HG03558 (cell line): ENCODE data around the gene AUTS2.
"Not testable (repeated sequence)": the region's sequence is repeated elsewhere in the genome, so short reads cannot be mapped to it uniquely, and the experiment has no call there.

Experiments used
- ATAC-seq: cut with Tn5 transposase; IDR thresholded peaks from one replicate; pipeline ENCODE4 v1.9.1; 2021; ENCODE audit warnings: moderate number of reproducible peaks; ENCODE audit not compliant: unreplicated experiment; ENCODE audit errors: extremely low read depth

The AUTS2 gene

DNA sequence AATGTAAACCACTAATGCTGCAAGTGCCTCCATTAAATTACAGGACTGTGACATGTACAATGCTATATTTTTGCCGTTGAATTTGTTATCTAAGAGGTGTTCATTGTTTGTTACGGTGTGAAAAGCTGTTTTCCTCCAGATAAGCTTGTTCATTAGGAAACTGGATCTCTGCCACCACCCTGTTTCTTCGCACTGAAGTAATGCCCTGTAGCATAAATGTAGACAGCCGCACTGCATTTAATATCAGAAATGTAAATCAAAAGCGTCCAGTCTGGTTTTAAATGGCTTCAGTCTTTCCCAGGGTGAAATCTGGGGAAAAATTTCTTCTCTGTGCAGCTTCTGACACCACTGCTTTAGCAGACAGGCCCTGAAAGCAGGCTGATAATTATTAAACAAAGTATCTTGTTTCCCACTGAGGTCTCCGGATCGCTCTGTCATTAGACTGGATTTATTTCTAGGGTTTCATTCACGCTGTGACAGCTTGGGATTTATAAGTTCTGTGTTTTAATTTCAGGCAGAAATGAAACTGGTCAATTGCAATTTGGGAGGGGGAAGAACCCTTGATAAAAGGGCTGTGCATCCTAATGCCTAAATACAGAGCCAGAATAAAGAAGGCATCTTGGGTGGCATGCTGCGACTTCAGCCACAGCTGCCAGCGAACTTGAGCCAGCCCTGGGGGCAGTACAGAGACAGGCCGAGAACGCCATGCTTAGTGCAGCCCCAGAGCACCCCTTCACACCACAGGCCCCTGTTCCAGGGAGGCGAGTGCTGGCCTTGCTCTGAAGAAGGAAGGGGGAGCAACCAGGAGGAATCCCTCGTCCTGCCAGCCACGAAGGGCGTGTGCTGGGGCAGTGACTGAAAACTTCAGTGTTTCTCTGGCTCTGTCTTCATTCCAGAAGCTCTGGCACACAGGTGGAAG lies 985.9 kb downstream of the AUTS2 start:
- no peak for ATAC-seq

DNA sequence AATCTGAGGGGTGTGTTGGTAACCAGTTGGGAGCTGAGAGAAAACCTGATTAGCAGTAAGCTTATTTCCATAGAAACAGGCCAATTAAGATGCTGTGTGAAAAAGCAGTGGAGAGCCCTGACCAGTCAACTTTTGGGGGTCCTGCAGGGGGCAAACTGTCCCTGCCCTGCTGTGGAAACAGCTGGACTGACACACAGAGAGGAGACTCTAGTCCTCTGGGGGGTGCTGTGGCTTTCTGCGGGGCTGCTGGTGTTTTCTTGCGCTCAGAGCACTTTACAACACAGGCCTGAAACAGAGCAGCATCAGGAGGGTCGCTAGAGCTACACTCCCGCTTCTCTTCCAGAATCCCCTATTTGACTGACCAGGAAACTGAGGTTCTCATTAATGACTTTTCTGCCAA lies 986.8 kb downstream of the AUTS2 start:
- ATAC-seq, result no peak

DNA sequence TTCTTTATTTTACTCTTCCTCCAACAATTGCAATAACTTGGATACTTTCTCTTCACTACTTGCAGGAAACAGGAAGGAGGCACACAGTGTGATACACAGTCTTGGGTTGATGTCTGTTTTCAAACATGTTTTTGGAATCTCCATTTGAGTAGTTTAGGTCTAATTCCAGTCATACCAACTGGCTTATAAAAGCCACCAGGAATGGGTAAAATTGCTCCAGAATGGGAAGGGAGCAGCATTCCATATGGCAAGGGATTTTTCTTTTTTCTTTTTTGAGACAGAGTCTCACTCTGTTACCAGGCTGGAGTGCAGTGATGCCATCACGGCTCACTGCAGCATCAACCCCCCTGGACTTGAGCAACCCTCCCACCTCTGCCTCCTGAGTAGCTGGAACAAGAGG lies 988.5 kb downstream of the AUTS2 start:
- ATAC-seq, result no peak

DNA sequence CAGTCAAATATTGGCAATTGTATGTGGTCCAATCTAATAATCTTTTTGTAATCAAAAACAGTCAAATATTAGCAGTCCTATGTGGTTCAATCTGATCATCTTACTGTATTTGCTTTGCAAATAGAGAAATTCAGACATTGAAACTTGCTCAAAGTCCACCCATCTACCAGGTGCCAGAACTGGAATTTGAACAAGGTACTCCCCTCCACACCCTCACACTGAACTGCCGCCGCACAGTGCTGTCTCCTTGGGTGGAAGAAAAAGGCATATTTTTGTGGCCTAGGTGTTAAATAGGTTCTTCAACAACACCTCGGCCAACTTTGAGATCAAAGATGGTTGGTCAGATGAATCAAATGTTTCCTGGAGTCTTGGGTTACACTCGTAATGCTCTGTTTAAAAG lies 989.5 kb downstream of the AUTS2 start:
- no peak for ATAC-seq

DNA sequence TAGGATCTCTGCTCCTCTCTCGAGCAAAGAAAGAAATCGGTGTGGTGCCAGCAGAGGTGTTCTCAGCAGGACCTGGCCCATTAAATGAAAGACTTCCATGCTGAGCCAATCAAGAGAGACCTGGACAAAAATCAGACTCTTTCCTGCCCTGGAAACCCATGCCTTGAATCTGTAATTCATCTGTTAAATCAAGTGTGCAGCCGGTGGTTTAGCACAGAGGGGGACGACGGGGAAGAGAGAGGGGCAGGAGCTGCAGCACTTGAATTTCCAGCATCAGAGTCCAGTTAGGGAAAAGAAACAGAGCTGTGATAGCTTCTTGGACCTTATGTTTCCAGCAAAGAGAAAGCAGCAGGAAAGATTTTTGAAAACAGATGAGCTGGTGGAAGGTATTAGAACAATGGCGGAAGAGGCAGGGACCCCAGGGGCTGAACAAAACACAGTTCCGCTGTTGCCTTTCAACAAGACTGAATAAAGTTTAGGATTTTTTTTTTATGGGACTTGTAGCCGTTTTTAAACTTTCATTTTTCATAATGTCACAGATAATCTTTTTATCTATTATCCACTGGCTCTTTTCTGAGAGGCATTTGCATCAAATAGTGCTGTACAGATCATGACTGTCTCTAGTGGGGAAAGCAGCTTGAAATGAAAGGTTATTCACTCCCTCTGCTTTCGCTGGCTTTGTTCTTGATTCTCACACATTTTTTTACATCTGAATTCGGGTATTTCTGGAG lies 990.1 kb downstream of the AUTS2 start:
- no peak for ATAC-seq

DNA sequence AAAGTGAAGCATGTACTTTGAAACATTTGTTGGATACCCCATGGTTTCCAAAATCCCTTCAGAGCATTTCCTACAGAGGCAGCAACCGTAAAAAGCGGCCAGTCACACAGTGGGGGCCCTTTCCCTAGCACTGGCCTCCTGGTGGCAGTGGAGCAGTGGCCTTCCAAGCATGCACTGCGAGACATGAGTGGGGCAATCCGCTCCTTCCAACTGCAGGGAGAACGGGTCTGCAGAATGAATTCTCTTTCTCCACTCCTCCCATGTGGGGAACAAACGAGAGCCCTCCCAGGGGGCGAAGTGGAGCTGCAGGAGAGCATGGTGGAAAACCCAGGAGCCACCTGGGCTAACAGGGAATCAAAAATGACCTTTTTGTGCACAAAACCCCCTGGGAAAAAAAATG lies 990.7 kb downstream of the AUTS2 start:
- ATAC-seq, result no peak

DNA sequence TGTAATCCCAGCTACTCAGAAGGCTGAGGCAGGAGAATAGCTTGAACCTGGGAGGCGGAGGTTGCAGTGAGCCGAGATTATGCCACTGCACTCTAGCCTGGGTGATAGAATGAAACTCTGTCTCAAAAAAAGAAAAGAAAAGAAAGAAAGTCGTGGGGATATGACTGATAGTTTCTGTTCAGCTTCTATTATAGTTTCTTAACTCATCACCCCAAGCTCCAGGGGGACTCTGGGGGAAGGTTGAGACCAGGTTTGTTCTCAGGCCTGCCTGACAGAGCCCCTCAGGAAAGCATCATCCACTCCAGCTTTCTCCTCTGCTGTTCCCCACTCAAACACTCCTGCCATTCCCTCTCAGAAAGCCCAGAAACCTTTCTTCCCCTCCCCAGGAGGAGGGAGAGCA lies 991.3 kb downstream of the AUTS2 start:
- no peak for ATAC-seq

DNA sequence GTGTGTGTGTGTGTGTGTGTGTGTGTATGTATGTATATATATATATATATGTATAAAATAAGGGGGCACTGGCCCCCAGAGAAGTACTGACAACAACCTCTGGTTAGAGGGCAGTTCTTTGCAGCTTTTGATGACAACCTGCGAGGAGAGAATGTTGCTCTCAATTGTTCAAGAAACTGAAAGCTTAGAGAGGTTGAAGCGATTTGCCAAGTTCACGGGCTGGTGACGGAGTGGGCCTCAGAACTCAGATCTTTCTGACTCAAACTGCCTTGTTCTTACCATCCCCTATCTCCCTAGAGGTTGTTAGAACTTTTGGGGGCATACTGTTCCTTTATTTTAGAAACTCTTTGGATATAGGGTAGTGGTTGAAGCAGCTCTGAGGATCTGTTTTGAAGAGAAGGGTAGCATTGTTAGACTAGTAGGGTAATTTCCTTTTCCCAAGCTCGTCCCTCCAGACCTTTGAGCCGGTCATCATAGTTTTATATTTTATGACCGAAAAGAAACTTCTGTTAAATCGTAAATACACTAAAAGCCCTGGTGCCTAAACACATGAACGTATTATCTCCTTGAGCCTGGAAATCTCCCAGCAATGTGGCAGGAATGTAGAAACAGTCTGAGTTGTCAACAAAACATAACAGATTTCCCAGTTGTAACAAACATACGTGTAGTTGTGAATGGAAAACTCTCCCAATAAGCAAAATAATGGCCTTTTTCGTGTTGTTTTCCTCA lies 992.0 kb downstream of the AUTS2 start:
- ATAC-seq, result no peak

DNA sequence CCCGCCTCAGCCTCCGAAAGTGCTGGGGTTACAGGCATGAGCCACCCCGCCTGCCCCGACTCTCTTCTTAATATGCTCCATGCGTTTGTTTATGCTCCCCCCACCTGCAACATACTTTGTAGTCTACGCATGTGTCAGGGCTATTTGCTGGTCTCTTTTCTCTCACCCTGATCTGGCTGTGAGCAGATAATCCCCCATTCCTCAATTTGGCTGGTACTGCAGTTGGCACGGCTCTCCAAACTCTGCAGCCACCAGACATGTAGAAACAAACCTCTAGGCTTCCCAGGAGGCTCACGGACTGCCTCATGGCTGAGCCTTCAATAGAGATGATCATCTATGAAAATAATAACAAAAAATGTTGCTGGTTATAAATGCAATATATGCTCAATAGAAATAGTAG lies 993.4 kb downstream of the AUTS2 start:
- ATAC-seq, result no peak

DNA sequence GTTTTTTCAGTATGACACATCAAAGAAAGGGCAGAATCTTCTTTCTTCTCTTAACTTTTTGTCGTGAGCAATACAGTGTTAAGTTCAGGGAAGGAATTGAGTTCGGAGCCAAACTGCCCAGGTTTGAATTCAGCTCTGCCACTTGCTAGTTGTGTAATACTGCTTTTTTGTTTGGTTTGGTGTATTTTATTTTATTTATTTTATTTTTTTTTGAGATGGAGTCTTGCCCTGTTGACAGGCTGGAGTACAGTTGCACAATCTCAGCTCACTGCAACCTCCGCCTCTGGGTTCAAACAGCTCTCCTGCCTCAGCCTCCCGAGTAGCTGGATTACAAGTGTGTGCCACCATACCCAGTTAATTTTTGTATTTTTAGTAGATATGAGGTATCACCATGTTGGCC lies 993.9 kb downstream of the AUTS2 start:
- no peak for ATAC-seq

DNA sequence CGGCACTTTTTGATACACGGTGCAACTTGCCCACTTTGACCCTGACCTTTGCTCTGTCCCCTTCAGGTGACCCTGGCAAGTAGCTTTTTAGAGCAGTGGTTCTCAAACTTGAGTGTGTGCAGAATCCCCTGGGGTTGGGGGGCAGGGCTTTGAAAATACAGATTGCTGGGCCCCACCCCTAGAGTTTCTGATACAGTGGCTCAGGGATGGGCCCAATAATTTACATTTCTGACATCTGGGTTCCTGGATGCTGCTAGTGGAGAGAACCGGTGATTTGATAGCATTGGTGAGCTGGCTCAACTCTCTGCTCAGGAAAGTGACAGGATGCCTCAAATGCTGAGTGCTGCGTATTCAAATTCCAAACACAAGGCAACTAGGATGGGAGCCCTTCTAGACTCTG lies 995.9 kb downstream of the AUTS2 start:
- ATAC-seq, result no peak

DNA sequence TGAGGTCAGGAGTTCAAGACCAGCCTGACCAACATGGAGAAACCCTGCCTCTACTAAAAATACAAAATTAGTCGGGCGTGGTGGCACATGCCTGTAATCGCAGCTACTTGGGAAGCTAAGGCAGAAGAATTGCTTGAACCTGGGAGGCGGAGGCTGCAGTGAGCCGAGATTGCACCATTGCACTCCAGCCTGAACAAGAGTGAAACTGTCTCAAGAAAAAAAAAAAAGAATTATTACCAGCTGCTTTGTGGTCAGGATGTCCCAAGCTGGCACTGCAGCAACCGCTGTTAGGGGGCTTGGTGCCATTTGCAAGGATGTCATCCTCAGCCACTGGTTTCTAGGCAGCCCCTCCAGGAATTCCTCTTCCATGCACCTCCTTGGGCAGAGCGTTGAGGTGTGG lies 996.6 kb downstream of the AUTS2 start:
- not testable (repeated sequence) for ATAC-seq

DNA sequence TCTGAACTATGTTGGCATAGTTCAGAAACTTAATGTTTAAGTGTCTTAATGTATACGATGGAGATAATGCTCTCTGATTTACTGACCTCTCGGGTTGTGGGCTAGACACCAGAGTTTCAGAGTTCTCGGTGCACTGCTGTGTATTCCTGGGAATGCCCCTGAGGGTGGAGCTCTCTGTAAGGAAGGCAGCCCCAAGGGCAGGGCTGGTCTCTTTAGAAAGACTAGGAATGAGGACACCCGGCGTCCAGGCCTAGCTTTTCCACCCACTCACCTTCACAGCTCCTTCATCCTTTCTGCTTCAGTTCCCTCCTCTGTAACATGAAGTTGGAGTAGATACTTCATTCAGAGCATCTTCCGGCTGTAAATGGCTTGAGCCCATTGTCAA lies 997.1 kb downstream of the AUTS2 start:
- no peak for ATAC-seq

DNA sequence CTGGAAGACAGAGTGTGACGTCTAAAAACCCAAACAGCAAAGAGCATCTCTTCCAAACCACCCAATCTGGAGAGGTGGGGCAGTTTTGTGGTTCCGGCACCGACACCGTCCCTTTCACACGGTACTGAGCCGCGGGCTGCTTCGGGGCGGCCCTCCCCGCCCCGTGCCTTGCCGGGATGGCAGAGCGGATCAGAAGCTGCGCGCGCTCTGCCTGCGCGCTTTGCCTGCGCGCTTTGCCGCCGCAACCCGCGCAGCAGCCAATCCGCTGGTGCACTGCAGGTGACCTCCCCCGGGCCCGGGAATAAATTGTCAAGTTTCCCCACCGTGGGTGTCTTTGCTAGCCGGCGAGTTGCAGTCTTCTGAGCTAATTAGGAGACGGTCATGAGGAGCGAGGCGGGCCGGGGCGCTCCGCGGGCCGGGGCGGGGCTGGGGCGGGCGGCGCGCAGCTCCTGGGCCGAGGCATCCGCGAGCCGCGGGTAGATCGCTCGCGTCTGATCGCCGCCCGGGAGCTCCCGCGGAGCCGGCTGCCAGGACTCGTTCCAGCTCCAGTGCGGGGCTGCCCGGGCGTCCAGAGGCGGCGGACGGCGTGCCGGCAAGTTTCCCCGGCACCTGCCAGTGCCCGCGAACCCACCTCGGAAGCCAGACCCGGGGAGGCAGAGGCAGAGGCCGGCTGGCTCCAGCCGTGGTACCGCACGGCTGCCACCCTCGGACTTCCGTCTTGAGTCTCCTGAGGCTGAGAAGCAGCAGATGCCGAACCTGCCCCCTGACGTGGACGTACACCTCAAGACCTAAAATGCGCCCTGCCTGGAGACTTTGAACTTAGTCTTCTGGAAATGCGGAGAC lies 997.7 kb downstream of the AUTS2 start:
- no peak for ATAC-seq

DNA sequence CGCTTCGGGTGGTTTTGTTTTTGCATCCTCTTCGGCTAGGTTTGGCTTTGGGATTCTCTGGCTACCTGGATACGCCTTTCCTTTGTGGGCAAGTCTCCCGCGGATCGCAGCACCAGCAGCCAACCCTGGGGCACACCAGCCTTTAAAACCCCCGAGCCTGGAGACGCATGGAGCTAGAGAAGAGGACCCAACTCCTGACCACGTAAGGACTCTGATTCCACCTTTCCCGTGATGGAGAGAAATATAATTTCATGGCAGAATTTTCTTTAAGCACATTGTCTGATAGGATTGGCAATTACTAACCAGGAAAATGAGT lies 998.3 kb downstream of the AUTS2 start:
- ATAC-seq, result no peak

DNA sequence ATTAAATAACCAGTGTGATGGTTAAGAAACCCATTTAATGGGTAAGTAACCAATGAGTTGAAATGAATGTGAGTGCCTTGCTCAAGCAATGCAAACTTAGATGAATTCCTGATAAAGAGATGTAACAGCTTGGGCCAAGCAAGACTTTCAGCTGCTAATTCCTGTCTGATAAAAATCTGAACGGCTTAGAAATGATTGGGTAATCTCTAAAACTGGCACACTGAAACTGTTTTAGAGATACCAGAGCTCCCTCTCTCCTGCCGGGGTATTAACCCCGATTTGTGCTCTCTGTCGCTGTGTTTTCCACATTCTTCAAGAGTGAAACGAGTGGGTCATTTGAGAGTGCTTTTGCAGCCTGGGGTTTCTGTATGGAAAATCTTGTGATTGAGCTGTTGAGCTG lies 998.8 kb downstream of the AUTS2 start:
- no peak for ATAC-seq

DNA sequence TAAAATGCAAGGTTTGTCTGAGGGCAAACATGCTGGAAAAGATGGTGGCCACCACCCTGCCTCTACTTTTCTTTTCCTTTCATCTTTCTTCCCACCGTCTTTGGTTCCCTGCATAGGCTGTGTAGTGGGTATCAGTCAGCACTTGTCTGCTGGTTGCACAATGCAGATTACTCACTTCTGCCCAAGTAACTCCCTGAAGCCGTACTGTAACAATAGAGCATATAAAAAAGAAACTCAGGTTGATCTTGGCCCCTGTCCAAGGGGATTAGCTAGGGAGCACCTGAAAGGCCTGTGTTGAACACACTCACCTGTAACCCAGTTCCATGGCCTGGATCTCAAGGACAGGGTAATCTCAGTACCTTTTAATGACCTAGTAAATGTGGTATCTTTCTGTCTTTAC lies 1000.7 kb downstream of the AUTS2 start:
- ATAC-seq, result no peak

DNA sequence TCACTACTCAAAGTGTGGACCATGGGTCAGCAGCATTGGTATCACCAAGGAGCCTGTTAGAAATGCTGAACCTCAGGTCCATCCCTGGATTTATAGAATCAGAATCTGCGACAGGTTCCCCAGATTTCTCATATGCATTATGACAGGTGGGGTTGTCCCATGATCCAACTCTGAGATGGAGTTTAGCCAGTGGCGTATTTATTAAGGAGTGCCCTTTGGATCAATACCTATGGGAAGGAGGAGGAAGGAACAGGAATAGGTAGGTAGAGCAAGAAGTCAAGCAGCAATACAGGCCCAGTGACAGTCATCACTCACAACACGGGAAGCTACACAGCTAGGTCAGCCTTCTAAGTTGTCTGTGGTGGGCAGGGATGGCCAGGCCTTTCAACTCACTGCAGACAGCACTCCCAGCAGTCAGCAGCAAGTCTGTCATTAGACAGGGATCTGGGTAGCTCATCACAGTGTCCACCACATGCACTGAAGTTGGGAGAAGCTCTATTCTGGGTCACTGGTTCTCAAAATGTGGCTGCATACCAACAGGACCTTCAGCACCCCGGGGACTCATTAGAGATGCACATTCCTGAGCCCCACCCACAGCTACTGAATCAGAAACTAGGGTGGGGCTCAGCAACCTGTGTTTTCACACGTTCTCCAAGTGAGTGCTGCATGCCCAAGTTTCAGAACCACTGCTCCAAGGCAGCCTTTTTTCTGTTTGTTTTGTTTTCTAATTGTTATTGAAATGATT lies 1001.3 kb downstream of the AUTS2 start:
- no peak for ATAC-seq

DNA sequence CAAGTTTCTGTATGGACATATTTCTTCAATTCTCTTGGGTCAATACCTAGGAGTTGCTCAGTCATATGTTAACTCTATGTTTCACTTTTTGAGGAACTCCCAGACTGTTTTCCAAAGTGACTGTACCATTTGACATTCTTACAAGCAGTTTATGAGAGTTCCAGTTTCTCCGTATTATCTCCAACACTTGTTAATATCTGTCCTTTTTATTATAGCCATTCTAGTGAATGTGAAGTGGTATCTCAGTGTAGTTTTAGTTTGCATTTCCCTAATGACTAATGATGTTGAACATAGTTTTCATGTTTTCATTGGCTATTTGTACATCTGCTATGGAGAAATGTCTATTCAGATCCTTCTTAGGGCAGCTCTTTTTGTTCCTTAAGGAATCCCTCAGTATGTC lies 1002.7 kb downstream of the AUTS2 start:
- ATAC-seq, result no peak

DNA sequence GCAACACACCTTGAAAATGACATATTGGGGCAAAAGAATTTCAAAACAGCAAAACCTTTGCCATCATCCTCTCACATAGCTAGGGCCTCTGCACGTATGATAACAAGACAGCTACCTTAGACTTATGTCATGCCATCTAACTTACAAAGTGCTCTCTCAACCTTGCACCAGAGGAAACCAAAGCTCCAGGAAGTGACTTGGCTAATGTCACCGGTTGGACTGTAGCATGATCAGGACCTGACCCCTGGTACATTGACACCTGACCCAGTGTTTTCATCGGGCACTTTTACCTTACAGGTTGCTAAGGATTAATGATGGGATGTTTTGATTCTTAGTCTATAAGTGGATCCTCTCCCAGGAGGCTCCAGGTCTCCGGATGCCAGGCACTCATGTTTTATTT lies 1003.8 kb downstream of the AUTS2 start:
- no peak for ATAC-seq
